ENCODE measurements around the gene INPP4A.

The INPP4A gene

GRCh38 chr2:98563394-98563793, 118.7 kb downstream of the INPP4A start:
- no peak overlapping the region for H3K27ac ChIP-seq (ENCODE audit: low read depth, low read length)
- 95% methylated on average over 13 of the region's 13 CpGs for WGBS
- H3K27me3 ChIP-seq (ENCODE audit: insufficient read depth, low read length) = no peaks in the 10 kb centered on the region
- H3K36me3 ChIP-seq (ENCODE audit: insufficient read depth, low read length) = peaks cover 61% of the 10 kb centered on the region
- H3K4me1 ChIP-seq (ENCODE audit: insufficient read depth, low read length) = no peaks in the 10 kb centered on the region
- no peak overlapping the region for H3K4me3 ChIP-seq (ENCODE audit: low read length)
- H3K9ac ChIP-seq (ENCODE audit: low read depth, low read length) = no peak overlapping the region
- H3K9me3 ChIP-seq (ENCODE audit: insufficient read depth, low read depth, low read length) = no peaks in the 10 kb centered on the region

- H3K4me1 ChIP-seq (ENCODE audit: insufficient read depth, low read length) = no peaks in the 10 kb centered on the region
- peaks cover 63% of the 10 kb centered on the region for H3K36me3 ChIP-seq (ENCODE audit: insufficient read depth, low read length)
- no peak overlapping the region for H3K4me3 ChIP-seq (ENCODE audit: low read length)
- no peak overlapping the region for H3K27ac ChIP-seq (ENCODE audit: low read depth, low read length)
- H3K9ac ChIP-seq (ENCODE audit: low read depth, low read length) = no peak overlapping the region
- H3K27me3 ChIP-seq (ENCODE audit: insufficient read depth, low read length) = no peaks in the 10 kb centered on the region
- WGBS = 96% methylated on average over 17 of the region's 17 CpGs
- no peaks in the 10 kb centered on the region for H3K9me3 ChIP-seq (ENCODE audit: insufficient read depth, low read depth, low read length)
Observed at GRCh38 chr2:98564541-98565132, 120.0 kb downstream of the INPP4A start.

DNA sequence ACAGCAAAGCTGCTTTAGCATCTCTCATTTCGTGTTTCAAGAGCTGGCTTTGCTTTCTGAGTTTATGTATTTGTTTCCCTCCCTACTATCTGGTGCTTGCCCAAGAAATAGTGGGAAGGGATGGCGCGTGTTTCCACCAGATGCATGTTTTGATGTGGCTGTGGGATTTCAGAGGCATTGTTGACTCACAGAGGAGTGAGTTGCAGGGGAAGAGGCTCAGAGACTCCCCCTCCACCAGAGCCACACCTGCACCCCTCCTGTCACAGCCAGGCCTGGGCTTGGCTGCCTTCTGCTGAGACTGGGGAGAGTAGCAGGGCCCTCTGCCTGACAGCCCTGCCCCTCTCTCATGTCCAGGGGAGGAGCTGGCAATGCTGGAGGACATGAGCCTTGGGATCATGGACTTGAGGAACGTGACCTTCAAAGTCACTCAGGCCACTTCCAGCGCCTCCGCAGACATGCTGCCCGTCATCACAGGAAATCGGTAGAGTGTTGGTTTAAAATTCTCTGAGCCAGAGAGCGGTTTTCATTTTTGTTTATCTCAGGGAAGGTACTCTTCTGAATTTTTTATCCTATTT, 120.7 kb downstream of the INPP4A start:
- H3K4me3 ChIP-seq (ENCODE audit: low read length) = no peak overlapping the region
- no peaks in the 10 kb centered on the region for H3K27me3 ChIP-seq (ENCODE audit: insufficient read depth, low read length)
- H3K36me3 ChIP-seq (ENCODE audit: insufficient read depth, low read length) = peaks cover 67% of the 10 kb centered on the region
- no peaks in the 10 kb centered on the region for H3K9me3 ChIP-seq (ENCODE audit: insufficient read depth, low read depth, low read length)
- H3K4me1 ChIP-seq (ENCODE audit: insufficient read depth, low read length) = no peaks in the 10 kb centered on the region
- WGBS = 93% methylated on average over 9 of the region's 9 CpGs
- no peak overlapping the region for H3K27ac ChIP-seq (ENCODE audit: low read depth, low read length)
- H3K9ac ChIP-seq (ENCODE audit: low read depth, low read length) = no peak overlapping the region

- Histone ChIP-seq H3K9me3 (ENCODE audit: insufficient read depth, low read depth, low read length) (no peaks in the 10 kb centered on the region), H3K27me3 (ENCODE audit: insufficient read depth, low read length) (no peaks in the 10 kb centered on the region), H3K36me3 (ENCODE audit: insufficient read depth, low read length) (peaks cover 64% of the 10 kb centered on the region), H3K9ac (ENCODE audit: low read depth, low read length) (no peak overlapping the region), H3K4me3 (ENCODE audit: low read length) (no peak overlapping the region), H3K27ac (ENCODE audit: low read depth, low read length) (no peak overlapping the region), H3K4me1 (ENCODE audit: insufficient read depth, low read length) (no peaks in the 10 kb centered on the region)
- WGBS = 97% methylated on average over 19 of the region's 19 CpGs
Observed at GRCh38 chr2:98565941-98566340, 121.3 kb downstream of the INPP4A start.

DNA sequence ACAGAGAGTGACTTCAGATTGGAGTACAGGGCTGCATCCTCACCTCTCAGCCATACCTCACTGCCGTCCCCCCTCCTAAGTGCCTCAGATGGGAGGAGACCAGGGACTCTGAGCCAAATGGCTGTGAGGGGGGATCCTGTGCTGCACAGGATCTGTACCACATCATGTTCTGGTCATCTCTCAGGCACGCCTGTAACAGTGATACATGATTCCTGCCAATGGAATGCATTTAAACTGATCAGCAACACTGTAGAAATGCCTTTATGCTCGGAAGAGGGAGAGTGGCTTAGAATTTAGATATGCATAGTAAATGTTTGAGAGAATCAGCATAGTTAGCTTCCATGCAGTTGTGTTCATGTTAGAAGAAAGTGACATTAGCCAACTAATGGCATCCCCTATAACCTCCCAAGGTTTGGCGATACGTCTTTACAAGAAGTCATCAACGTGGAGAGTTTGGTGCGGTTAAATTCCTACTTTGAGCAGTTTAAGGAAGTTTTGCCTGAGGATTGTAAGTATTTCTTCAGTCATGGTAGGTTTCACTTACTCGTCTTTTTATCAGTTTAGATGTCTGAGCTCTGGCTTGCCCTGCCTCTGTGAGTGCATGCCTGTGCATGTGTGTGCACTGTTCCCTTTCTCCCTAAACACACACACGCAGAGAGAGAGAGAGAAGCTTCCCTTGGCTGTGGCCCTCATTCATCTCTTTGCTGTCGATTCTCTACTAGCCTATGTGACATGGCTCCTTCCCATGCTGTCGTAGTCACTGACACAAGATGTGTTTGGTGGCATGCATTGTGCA, 123.7 kb downstream of the INPP4A start:
- peaks cover 68% of the 10 kb centered on the region for H3K36me3 ChIP-seq (ENCODE audit: insufficient read depth, low read length)
- H3K27me3 ChIP-seq (ENCODE audit: insufficient read depth, low read length) = no peaks in the 10 kb centered on the region
- no peaks in the 10 kb centered on the region for H3K9me3 ChIP-seq (ENCODE audit: insufficient read depth, low read depth, low read length)
- no peaks in the 10 kb centered on the region for H3K4me1 ChIP-seq (ENCODE audit: insufficient read depth, low read length)
- H3K4me3 ChIP-seq (ENCODE audit: low read length) = no peak overlapping the region
- H3K27ac ChIP-seq (ENCODE audit: low read depth, low read length) = no peak overlapping the region
- H3K9ac ChIP-seq (ENCODE audit: low read depth, low read length) = no peak overlapping the region
- 97% methylated on average over 11 of the region's 11 CpGs for WGBS

- peaks cover 62% of the 10 kb centered on the region for H3K36me3 ChIP-seq (ENCODE audit: insufficient read depth, low read length)
- no peak overlapping the region for H3K9ac ChIP-seq (ENCODE audit: low read depth, low read length)
- no peak overlapping the region for H3K4me3 ChIP-seq (ENCODE audit: low read length)
- H3K27ac ChIP-seq (ENCODE audit: low read depth, low read length) = no peak overlapping the region
- no peaks in the 10 kb centered on the region for H3K27me3 ChIP-seq (ENCODE audit: insufficient read depth, low read length)
- H3K9me3 ChIP-seq (ENCODE audit: insufficient read depth, low read depth, low read length) = no peaks in the 10 kb centered on the region
- WGBS = 69% methylated on average over 19 of the region's 19 CpGs
- no peaks in the 10 kb centered on the region for H3K4me1 ChIP-seq (ENCODE audit: insufficient read depth, low read length)
Observed at GRCh38 chr2:98569197-98569793, 124.6 kb downstream of the INPP4A start.

GRCh38 chr2:98569915-98570314, 125.3 kb downstream of the INPP4A start:
- H3K36me3 ChIP-seq (ENCODE audit: insufficient read depth, low read length) = peaks cover 56% of the 10 kb centered on the region
- WGBS = 96% methylated on average over 13 of the region's 13 CpGs
- H3K4me3 ChIP-seq (ENCODE audit: low read length) = no peak overlapping the region

DNA sequence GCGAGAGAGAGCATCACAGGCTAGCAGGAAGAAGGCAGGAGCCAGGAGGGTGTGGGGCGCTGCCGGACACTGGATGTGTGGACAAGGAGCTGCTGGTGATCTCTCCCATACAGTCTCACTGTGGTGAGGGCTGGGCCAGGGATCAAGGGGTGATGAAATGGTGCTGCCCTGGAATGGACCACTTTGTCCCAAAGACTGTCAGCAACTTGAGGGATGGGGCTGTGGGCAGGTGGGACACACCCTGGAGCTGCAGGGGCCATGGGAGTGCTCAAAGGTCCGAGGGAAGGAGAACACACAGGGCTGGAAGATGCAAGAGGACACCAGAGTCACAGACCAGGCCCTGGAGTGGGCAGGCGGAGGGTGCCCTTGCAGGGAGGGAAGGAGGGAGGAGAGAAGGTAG, 125.7 kb downstream of the INPP4A start:
- H3K27me3 ChIP-seq (ENCODE audit: insufficient read depth, low read length) = no peaks in the 10 kb centered on the region
- no peak overlapping the region for H3K4me3 ChIP-seq (ENCODE audit: low read length)
- no peaks in the 10 kb centered on the region for H3K9me3 ChIP-seq (ENCODE audit: insufficient read depth, low read depth, low read length)
- H3K36me3 ChIP-seq (ENCODE audit: insufficient read depth, low read length) = peaks cover 52% of the 10 kb centered on the region
- H3K27ac ChIP-seq (ENCODE audit: low read depth, low read length) = no peak overlapping the region
- no peak overlapping the region for H3K9ac ChIP-seq (ENCODE audit: low read depth, low read length)
- 92% methylated on average over 5 of the region's 5 CpGs for WGBS
- no peaks in the 10 kb centered on the region for H3K4me1 ChIP-seq (ENCODE audit: insufficient read depth, low read length)

More at GRCh38 chr2:98569915-98570314, 125.3 kb downstream of the INPP4A start:
- Histone ChIP-seq H3K9me3 (ENCODE audit: insufficient read depth, low read depth, low read length) (no peaks in the 10 kb centered on the region), H3K27ac (ENCODE audit: low read depth, low read length) (no peak overlapping the region), H3K27me3 (ENCODE audit: insufficient read depth, low read length) (no peaks in the 10 kb centered on the region), H3K4me1 (ENCODE audit: insufficient read depth, low read length) (no peaks in the 10 kb centered on the region), H3K9ac (ENCODE audit: low read depth, low read length) (no peak overlapping the region)

GRCh38 chr2:98571121-98571701, 126.6 kb downstream of the INPP4A start:
- Histone ChIP-seq H3K27ac (ENCODE audit: low read depth, low read length) (no peak overlapping the region), H3K9ac (ENCODE audit: low read depth, low read length) (no peak overlapping the region), H3K9me3 (ENCODE audit: insufficient read depth, low read depth, low read length) (no peaks in the 10 kb centered on the region), H3K27me3 (ENCODE audit: insufficient read depth, low read length) (no peaks in the 10 kb centered on the region), H3K36me3 (ENCODE audit: insufficient read depth, low read length) (peaks cover 47% of the 10 kb centered on the region), H3K4me3 (ENCODE audit: low read length) (no peak overlapping the region), H3K4me1 (ENCODE audit: insufficient read depth, low read length) (no peaks in the 10 kb centered on the region)
- WGBS = 94% methylated on average over 13 of the region's 13 CpGs

DNA sequence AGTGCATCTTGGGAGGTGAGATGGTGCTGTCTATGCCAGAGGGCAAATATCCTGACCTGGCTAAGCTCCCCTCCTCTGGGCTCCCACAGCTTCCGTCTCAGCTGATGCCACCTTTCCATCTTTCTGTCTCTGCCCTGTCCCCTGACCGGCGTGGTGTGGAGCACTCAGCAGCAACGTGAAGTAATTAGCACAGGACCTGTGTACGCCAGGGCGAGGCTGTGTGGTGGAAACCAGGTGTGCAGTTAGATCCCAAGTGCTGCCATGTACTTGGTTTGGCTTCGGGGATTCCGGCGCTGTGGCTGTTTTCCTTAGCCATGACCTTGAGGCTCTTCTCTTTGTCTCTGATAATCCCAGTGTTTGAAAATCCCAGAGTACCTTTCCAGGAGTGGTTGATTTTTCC, 127.1 kb downstream of the INPP4A start:
- no peaks in the 10 kb centered on the region for H3K27me3 ChIP-seq (ENCODE audit: insufficient read depth, low read length)
- WGBS = 95% methylated on average over 9 of the region's 9 CpGs
- no peaks in the 10 kb centered on the region for H3K4me1 ChIP-seq (ENCODE audit: insufficient read depth, low read length)
- H3K9ac ChIP-seq (ENCODE audit: low read depth, low read length) = no peak overlapping the region
- peaks cover 42% of the 10 kb centered on the region for H3K36me3 ChIP-seq (ENCODE audit: insufficient read depth, low read length)
- H3K27ac ChIP-seq (ENCODE audit: low read depth, low read length) = no peak overlapping the region
- no peaks in the 10 kb centered on the region for H3K9me3 ChIP-seq (ENCODE audit: insufficient read depth, low read depth, low read length)
- no peak overlapping the region for H3K4me3 ChIP-seq (ENCODE audit: low read length)

- Histone ChIP-seq H3K4me3 (ENCODE audit: low read length) (no peak overlapping the region), H3K4me1 (ENCODE audit: insufficient read depth, low read length) (no peaks in the 10 kb centered on the region), H3K27me3 (ENCODE audit: insufficient read depth, low read length) (no peaks in the 10 kb centered on the region), H3K36me3 (ENCODE audit: insufficient read depth, low read length) (peaks cover 46% of the 10 kb centered on the region), H3K27ac (ENCODE audit: low read depth, low read length) (no peak overlapping the region), H3K9ac (ENCODE audit: low read depth, low read length) (no peak overlapping the region), H3K9me3 (ENCODE audit: insufficient read depth, low read depth, low read length) (no peaks in the 10 kb centered on the region)
- 92% methylated on average over 4 of the region's 5 CpGs for WGBS
Observed at GRCh38 chr2:98572211-98572610, 127.6 kb downstream of the INPP4A start.

Data from HUES64 (cell line).